HG03565 (cell line): ENCODE results near the gene KEAP1.
"Not testable (repeated sequence)": the region's sequence is repeated elsewhere in the genome, so short reads cannot be mapped to it uniquely, and the experiment has no call there.

Source experiments
- ATAC-seq: cut with Tn5 transposase; IDR thresholded peaks from one replicate; pipeline ENCODE4 v1.9.1; 2021; ENCODE audit warnings: mild to moderate bottlenecking, moderate library complexity; ENCODE audit not compliant: unreplicated experiment

Gene KEAP1

DNA sequence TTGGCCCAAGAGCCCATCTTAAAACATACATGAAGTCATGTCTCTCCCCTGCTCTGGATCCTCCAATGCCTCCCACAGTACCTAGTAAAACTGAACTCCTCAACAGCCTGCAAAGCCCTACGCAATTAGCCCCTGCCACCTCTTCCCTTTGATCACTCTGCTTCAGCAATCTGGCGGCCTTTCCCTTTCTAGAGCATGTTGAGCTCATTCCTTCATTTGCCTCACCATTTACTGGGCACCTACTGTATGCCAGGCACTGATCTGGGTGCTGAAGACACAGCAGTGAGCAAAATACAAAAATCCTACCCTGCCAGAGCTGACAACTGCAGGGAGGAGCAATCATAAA, 2.9 kb downstream of the KEAP1 start:
- no peak for ATAC-seq

DNA sequence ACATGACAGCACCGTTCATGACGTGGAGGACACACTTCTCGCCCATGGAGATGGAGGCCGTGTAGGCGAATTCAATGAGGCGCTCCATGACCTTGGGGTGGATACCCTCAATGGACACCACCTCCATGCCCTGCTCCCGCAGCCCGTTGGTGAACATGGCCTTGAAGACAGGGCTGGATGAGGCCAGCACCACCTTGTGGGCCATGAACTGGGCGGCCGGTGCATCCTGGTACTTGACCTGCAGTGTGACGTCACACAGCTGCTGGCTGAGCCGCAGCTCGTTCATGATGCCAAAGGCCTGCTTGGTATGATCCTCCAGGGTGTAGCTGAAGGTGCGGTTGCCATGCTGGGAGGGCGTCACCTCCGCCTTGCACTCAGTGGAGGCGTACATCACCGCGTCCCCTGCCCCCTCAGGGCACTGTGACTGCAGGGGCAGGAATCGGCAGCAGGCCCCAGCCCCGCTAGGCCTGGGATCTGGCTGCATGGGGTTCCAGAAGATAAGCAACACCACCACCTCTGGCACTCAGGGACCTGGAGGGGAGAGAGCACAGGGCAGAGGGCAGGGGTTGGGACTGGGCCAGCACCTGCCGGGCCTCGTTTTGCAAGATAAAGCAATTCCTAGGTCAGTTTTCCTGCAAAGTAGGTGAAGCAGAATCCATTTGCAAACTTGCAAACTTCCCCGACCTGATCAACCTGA, 3.5 kb downstream of the KEAP1 start:
- ATAC-seq: no peak

DNA sequence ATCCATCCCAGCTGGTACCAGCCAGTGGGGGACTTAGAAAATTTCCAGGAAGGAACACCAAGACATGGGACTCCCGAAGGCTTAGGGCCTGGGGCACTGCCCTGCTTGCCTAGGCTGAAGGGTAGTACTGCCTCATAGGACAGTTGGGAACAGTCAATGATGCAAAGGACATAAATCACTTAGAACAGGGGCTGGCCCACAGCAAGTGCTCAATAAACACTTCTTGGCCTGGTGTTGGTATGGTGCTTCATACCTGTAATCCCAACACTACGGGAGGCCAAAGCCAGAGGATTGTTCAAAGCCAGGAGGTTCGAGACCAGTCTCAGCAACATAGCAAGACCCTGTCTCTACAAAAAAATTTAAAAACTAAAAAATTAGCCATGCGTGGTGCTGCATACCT, 5.8 kb downstream of the KEAP1 start:
- ATAC-seq: no peak

DNA sequence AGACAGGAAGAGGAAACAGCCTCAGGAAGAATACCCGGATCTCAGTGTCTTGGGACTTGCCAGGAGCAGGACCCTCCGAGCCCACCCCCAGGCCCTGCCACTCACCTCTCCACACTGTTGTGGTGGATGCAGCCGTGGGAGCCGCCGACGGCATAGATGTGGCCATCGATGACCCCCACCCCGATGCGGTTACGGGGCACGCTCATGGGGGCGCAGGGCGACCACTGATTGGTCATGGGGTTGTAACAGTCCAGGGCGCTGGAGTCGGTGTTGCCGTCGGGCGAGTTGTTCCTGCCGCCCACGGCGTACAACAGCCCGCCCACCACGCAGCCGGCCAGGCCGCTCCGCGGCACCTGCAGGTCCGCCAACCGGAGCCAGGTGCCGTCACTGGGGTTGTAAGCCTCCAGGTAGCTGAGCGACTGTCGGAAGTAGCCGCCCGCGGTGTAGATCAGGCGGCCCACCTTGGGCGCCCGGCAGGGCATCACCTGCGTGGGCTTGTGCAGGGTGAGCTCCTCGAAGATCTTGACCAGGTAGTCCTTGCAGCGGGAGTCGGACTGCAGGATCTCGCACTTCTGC, 11.6 kb downstream of the KEAP1 start:
- no peak for ATAC-seq

DNA sequence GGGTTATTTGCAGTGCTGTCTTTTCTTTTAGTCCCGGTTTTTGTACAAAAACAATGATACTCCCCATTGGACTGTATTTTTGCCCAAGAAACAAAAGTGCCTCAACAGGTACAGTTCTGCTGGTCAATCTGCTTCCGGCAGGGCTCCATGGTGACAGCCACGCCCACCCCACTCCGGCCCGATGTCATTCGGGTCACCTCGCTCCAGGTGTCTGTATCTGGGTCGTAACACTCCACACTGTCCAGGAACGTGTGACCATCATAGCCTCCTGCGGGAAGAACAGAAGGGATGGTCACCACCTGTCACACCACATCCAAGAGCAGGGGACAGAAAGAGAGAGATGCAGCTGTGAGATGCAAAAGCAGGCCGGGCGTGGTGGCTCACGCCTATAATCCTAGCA, 16.6 kb downstream of the KEAP1 start:
- no peak for ATAC-seq

DNA sequence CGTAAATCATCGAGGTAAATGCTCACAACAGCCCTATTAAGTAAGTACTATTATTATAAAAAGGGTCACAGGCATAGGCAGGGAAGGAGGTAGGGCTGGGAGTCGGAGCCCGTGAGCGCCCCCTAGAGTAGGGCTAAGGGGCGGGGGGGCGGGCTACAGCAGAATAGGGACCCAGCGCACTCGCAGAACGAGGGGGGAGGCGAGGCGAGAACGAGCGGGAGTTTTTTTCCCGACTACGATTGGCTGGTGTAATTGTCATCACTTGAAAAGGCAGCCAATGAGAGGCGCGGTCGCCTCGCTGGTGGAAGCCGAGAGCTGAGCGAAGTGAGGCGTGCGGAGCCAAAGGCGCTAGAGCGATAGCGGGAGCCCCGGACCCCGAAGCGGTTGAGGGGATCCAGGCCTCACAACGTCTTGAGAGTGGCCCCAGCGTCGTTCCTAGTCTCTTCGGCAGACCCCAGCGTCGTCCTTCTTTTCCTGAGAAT, 24.2 kb downstream of the KEAP1 start:
- ATAC-seq: no peak

DNA sequence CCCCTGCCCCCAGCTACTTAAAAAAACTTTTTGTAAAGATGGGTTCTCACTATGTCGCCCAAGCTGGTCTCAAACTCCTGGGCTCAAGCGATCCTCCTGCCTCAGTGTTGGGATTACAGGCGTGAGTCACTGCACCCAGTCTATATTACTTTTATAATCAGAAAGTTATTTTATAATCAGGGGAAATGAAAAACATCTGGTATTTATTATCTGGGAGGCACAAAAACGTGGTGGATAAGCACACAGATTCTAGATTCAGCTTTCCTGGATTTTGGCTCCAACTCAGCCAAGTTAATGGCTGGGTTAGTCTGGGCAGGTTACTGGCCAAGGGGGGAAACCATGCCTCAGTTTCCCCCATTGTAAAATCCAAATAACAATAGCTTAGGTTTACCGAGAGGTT, 24.7 kb downstream of the KEAP1 start:
- no peak for ATAC-seq

DNA sequence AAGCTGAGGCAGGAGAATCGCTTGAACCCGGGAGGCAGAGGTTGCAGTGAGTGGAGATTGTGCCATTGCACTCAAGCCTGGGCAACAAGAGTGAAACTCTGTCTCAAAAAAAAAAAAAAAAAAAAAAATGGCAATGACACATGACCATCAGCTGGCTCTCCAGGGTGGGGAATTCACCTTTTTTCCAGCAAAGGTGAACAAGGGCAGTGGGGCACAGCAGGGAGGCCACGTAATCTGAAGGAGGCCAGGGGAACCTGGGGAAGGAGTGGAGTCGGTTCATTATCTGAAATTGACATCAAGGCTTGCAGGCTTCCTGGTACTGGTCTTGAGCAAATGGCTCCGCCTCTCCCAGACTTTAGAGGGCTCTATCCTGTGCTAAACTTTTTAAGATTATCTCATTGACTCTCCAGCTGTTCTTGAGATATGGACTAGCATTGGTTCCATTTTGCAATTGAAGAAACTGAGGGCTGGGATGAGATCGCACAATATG, 28.1 kb downstream of the KEAP1 start:
- ATAC-seq: no peak

DNA sequence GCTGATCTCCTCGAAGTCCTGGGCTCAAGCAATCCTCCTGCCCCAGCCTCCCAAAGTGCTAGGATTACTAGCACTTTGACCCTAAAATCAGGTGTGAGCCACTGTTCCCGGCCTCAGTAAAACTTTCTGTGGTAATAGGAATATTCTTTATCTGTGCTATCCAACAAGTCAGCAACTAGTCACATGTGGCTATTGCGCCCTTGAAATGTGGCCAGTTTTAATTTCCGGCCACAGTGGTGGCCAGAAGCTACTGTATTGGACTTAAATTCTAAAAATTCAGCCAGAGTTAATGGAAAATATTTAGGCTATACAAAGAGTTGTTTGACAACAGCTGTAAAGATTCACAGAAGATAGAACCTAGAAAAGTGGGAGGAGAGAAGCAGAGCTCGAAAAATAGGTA, 30.0 kb downstream of the KEAP1 start:
- ATAC-seq: no peak

DNA sequence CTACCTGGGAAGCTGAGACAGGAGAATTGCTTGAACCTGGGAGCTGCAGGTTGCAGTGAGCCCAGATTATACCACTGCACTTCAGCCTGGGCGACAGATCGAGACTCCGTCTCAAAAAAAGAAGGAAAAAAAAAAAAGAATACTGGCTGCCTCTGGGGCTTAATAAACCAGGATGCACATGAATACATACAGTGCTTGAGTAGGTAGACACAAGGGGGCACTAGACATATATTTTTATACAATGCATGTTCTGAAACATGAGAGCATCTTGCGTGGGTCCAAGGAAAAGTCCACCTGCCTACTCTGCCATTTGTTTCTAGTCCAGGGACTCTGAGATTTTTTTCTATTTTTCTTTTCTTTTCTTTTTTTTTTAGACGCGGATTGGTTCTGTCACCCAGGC, 31.2 kb downstream of the KEAP1 start:
- no peak for ATAC-seq

DNA sequence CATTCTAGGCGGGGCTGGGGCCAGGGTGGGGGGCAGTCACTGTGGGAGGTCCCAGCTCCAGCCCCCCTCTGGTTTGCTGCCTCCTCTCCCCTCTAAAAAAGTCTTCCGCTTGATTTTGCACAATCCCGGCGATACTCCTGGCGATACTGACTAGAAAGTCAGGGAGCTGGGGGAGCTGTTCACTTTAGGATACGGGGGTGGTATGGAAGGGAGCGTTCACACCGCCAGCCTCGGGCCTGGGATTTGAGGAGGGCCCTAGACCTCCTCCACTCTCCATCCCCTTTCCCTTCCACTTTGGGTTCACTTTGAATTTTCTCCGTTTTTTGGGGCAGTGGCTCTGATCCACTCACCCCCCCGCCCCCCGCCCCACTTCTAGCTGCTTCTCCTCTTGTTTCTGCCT, 35.0 kb downstream of the KEAP1 start:
- ATAC-seq: no peak

DNA sequence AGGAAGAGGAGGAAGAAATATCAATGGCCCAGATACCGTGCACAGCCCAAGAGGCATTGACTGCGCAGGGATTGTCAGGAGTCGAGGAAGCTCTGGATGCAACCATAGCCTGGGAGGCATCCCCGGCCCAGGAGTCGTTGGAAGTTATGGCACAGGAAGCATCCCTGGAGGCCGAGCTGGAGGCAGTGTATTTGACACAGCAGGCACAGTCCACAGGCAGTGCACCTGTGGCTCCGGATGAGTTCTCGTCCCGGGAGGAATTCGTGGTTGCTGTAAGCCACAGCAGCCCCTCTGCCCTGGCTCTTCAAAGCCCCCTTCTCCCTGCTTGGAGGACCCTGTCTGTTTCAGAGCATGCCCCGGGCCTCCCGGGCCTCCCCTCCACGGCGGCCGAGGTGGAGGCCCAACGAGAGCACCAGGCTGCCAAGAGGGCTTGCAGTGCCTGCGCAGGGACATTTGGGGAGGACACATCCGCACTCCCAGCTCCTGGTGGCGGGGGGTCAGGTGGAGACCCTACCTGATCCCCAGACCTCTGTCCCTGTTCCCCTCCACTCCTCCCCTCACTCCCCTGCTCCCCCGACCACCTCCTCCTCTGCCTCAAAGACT, 36.0 kb downstream of the KEAP1 start:
- ATAC-seq: no peak

DNA sequence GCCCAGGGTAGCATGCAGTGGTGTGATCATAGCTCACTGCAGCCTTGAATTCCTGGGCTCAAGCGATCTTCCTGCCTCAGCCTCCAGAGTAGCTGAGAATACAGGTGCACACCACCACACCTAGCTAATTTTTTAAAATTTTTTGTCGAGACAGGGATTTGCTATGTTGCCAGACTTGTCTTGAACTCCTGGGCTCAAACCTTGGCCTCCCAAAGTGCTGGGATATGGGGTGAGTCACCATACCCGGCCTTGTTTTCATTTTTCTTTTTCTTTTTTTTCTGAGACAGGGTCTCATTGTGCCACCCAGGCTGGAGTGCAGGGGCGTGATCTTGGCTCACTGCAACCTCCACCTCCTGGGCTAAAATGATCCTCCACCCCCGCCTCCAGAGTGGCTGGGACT, 38.7 kb downstream of the KEAP1 start:
- no peak for ATAC-seq

DNA sequence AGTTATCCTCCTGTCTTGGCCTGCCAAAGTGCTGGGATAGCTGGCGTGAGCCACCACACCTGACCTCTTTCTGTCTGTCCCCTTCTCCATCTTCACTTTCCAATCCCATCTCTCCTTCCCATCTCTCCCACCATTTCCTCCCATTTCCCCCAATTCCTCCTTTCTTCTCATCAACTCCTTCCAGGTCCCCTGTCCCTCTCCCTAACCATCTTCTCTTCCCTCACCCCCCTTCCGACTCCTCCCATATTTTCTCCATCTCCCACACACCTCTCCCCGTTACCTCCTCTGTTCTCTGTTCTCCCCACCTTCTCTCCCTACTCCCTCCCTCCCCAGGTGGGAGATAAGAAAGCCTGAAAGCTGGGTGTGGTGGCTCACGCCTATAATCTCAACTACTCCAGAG, 40.6 kb downstream of the KEAP1 start:
- no peak for ATAC-seq

DNA sequence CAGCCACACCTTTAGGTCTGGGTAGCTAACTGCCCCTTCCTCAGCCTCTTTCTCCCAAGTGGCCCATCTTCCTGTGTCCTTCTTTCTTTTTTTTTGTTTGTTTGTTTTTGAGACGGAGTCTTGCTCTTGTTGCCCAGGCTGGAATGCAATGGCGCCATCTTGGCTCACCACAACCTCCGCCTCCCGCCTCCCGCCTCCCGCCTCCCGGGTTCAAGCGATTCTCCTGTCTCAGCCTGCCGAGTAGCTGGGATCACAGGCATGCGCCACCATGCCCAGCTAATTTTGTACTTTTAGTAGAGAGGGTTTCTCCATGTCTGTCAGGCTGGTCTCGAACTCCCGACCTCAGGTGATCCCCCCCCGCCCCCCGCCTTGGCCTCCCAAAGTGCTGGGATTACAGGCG, 41.1 kb downstream of the KEAP1 start:
- ATAC-seq: not testable (repeated sequence)

DNA sequence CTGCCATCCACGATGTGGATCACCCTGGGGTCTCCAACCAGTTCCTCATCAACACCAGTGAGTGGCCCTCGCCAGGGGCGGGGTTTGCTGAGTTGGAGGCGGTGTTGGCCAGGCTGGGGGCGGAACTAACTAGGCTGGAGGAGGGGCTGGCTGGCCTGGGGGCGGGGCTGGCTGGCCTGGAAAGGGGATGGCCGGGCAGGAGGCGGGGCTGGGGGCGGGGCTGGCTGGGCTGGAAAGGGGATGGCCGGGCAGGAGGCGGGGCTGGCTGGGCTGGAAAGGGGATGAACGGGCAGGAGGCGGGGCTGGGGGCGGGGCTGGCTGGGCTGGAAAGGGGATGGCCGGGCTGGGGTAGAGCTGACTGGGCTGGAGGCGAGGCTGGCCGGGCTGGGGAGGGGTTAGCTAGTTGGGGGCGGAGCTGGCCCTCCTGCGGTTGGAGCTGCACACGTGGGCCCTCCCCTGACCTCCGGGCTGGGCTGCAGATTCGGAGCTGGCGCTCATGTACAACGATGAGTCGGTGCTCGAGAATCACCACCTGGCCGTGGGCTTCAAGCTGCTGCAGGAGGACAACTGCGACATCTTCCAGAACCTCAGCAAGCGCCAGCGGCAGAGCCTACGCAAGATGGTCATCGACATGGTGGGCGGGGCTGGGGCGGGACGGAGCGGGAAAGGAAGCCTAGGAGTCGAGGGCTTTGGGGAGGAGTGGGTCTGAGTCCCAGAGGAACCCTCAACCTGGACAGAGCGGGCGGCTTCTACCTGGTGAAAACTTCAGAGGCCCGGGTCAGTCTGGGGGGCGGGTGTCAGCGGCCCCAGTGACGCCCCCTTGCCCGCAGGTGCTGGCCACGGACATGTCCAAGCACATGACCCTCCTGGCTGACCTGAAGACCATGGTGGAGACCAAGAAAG, 41.9 kb downstream of the KEAP1 start:
- ATAC-seq: peak; percentile 75

DNA sequence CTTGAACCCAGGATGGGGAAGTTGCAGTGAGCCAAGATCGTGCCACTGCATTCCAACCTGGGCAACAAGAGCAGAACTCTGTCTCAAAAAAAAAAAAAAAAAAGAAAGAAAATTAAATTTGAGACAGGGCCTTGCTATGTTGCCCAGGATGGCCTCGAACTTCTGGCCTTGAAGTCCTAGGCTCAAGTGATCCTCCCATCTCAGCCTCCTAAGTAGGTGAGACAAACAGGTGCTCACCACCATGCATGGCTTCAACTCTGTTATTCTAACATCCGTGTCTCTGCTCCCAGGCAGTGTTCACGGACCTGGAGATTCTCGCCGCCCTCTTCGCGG, 42.5 kb downstream of the KEAP1 start:
- no peak for ATAC-seq

DNA sequence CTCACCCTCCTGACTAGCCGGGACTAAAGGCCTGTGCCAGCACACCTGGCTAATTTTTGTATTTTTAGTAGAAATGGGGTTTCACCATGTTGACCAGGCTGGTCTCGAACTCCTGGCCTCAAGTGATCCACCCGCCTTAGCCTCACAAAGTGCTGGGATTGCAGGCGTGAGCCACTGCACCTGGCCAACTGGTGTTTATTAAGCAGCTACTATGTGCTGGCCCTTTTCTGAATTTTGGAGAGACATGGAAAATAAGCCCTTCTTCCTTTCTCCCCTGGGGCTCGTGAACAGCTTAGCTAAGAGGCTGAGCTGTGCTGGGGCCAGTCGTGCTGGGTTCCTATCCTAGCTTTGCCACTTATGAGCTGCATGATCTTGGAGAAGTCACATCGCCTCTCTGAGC, 44.4 kb downstream of the KEAP1 start:
- ATAC-seq: not testable (repeated sequence)

DNA sequence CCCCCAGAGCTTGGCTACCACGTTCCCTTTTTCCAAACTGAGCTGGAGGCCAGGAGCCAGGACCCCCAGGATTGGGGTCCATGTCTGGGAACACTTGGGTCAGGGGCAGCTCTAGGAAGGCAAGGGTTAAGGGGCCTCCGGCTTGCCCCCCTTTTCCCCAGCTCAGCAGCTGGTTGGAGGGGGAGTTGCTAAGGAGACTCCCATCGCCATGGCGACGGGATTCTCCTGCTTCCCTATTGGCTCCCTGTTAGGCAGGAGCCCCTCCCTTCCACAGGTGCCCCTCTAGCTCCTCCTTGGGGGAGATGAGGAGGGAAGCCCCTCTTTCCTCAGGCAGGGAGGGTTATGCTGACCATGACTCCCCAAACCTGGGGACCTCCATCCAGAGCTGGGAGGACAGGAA, 48.9 kb downstream of the KEAP1 start:
- ATAC-seq: no peak

DNA sequence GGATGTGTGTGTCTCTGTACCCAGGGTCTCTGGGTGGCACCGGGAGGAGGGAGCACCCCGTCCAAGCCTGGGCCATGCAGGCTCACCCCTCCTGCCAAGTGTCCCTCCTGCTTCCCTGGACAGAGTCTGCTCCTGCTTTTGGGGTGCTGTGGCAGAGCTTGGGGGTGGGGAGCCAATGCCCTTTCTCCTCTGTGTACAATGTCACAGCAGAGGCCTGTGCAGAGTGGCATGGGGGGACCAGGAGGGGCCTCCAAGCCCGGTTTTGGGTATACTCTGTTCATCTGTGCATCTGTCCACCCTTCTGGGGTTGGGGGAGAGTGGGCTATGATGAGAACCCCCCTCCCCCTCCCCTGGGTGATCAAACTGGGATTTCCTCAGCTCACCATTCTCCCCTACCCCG, 49.3 kb downstream of the KEAP1 start:
- ATAC-seq: no peak

DNA sequence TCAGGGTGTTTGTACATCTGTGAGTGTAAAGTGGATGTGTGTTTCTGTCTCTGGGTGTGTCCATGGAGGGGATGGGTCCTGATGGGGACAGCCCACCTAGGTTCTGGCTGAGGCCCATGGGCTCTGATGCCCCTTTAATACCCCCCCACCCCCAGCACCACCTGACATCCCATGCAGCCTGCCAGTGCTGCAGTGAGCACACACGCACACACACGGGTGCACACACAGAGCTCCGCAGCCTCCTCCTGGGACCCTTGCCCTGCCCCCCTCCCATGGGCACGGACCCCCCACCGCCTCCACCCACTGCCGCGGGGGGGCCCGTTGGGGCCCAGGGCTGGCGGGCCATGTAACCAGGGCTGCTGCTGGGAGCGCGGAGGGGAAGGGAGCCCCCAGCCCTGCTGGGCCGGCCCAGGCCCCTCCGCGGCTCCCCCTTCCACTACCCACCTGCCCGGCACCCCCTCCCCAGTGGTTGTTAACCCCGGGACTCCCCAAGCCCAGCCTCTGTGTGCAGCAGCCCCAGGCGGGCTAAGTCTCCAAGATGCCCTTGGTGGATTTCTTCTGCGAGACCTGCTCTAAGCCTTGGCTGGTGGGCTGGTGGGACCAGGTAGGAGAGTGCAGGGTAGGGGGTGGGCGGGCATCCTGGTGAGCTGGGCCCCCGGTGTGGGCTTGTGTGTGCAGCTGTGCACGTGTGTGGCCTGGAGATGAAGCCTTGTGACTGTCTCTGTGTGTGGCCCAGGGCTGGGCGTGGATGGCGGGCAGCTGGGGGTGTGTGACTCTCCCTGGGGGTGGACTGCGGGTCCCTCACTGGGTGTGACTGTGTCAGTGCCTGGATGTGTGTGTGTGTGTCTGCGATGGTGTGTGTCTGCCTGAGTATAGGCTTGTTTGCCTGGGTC, 50.2 kb downstream of the KEAP1 start:
- ATAC-seq: no peak
